Mucosa of descending colon (tissue), 3 donors: ENCODE measurements around the gene CFAP43. TPM values are rescaled to one million over a fixed set of nuclear protein-coding genes. Genes with fewer than 3 reads are reported as not detected.

Experiments
- ATAC-seq: fragments of 200-7000 bp; cut with Tn5 transposase; one replicate; pipeline ENCODE4 v1.9.1; 2020; ENCODE audit warnings: mild to moderate bottlenecking, moderate library complexity
- DNase-seq, 3 donors: peaks; one replicate each; pipeline ENCODE4 v3.0.0-alpha.2; 2020
- H3K36me3 ChIP-seq: fragments of 200-600 bp; one replicate; pipeline ENCODE4 v1.8.0; 2021; ENCODE audit warnings: low read depth, mild to moderate bottlenecking
- H3K4me1 ChIP-seq: fragments of 200-600 bp; one replicate; pipeline ENCODE4 v1.8.0; 2021; ENCODE audit warnings: low read depth, mild to moderate bottlenecking
- H3K4me3 ChIP-seq: fragments of 200-600 bp; one replicate; pipeline ENCODE4 v1.8.0; 2021; ENCODE audit warnings: mild to moderate bottlenecking
- H3K9me3 ChIP-seq: fragments of 200-600 bp; one replicate; pipeline ENCODE4 v1.8.0; 2021; ENCODE audit warnings: mild to moderate bottlenecking
- intact Hi-C, 2 donors: fragments of 100-400 bp; cut with DNase I in 1 of 2; cut with micrococcal nuclease in 1 of 2; formaldehyde crosslinking; loops; one replicate each; pipeline versions ENCODE4 v1.11.0 to v1.11.1; 2022; cut with DNase I, micrococcal nuclease
- long read RNA-seq, 2 donors: library from polyadenylated mRNA; unstranded; transcript quantifications; one replicate each; pipeline ENCODE4 v2.0.0, GENCODE V29; 2019 to 2021
- total RNA-seq, 3 donors: library from RNA; stranded (reverse); fragmentation: NEBNext Ultra II Directional in 2 of 3; extraction: Animal tissue kit (Norgen Biotek cat#: 25700) in 2 of 3; gene quantifications; one replicate each; pipeline versions ENCODE4 v1.2.1 to v1.2.4, GENCODE V29; 2021 to 2023
- TF ChIP-seq, protein P1 (sequence below): fragments of 200-600 bp; IDR thresholded peaks from one replicate; pipeline ENCODE4 v1.8.0; 2022; ENCODE audit warnings: antibody characterized with exemption, mild to moderate bottlenecking
- donor health status: DM: no; HTN: no; CAD: no; lungs with moderate emphysema.
- donor health status: DM: no; HTN: no; CAD: no.
- donor health status: DM: no; HTN: yes; CAD: no.

The CFAP43 gene
- total RNA-seq = under 1 TPM; 0.22 to 0.58 (median 0.32) TPM
- long read RNA-seq, donor 1 = 0 reads
- long read RNA-seq, donor 2 = 0 reads

- no peaks in the 10 kb centered on the region for H3K4me1 ChIP-seq
- no peaks in the 10 kb centered on the region for H3K9me3 ChIP-seq
These were observed at the start of gene CFAP43 for GRCh38 chr10:104231784-104232612. Gene CFAP43 (minus strand): TSS chr10:104232364. CDS start chr10:104232246, 118 bp downstream.

DNA sequence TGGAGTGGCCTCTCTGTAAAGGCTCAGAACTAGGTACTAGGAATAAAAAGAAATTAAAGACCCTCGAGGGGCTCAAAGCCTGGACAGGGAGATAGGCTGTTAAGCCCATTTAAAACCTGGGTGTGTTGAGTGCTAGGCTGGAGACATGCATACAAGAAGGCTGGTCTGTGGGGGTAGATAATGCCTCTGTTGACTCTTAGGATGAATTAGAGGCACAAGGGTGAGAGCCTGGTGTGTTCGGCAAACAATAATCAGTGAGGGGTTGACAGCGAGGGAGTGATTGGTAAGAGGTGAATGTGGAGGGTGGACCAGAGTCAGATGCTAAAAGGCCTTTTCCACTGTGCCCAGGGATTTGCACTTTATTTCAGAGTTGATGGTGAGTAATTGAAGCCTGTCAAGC lies 49.5 kb upstream of the CFAP43 start:
- intact Hi-C loops = no loop called here
- TF ChIP-seq, protein P1, sequence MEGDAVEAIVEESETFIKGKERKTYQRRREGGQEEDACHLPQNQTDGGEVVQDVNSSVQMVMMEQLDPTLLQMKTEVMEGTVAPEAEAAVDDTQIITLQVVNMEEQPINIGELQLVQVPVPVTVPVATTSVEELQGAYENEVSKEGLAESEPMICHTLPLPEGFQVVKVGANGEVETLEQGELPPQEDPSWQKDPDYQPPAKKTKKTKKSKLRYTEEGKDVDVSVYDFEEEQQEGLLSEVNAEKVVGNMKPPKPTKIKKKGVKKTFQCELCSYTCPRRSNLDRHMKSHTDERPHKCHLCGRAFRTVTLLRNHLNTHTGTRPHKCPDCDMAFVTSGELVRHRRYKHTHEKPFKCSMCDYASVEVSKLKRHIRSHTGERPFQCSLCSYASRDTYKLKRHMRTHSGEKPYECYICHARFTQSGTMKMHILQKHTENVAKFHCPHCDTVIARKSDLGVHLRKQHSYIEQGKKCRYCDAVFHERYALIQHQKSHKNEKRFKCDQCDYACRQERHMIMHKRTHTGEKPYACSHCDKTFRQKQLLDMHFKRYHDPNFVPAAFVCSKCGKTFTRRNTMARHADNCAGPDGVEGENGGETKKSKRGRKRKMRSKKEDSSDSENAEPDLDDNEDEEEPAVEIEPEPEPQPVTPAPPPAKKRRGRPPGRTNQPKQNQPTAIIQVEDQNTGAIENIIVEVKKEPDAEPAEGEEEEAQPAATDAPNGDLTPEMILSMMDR = no peak

More at GRCh38 chr10:104231784-104232612, at the start of gene CFAP43:
- no peaks in the 10 kb centered on the region for H3K36me3 ChIP-seq
- peak within 1 kb of the TSS; percentile 48 for H3K4me3 ChIP-seq
- TF ChIP-seq, protein P1 = no peak
- intact Hi-C loops = no loop called here
- ATAC-seq (peak; percentile 100), DNase-seq (peak; percentile 99 to 100 (median 100))

GRCh38 chr10:104279550-104280259 lies 47.5 kb upstream of the CFAP43 start:
- DNase-seq = no peak
- TF ChIP-seq, protein P1 = no peak
- H3K4me3 ChIP-seq = no peak overlapping the region
- no peaks in the 10 kb centered on the region for H3K36me3 ChIP-seq
- ATAC-seq = no peak
- no peaks in the 10 kb centered on the region for H3K4me1 ChIP-seq
- H3K9me3 ChIP-seq = no peaks in the 10 kb centered on the region
- intact Hi-C loops = no loop called here

More for the DNA sequence above, 49.5 kb upstream of the CFAP43 start:
- no peak for ATAC-seq
- Histone ChIP-seq H3K36me3 (no peaks in the 10 kb centered on the region), H3K4me3 (no peak overlapping the region), H3K4me1 (no peaks in the 10 kb centered on the region), H3K9me3 (no peaks in the 10 kb centered on the region)
- no peak for DNase-seq

- H3K36me3 ChIP-seq = no peaks in the 10 kb centered on the region
- DNase-seq (peak in 1 of 3 donors; percentile 76), ATAC-seq (peak; percentile 44)
- TF ChIP-seq, protein P1 = no peak
- no peaks in the 10 kb centered on the region for H3K4me1 ChIP-seq
- intact Hi-C loops = no loop called here
- H3K4me3 ChIP-seq = no peak overlapping the region
- no peaks in the 10 kb centered on the region for H3K9me3 ChIP-seq
These were observed 45.6 kb upstream of the CFAP43 start for GRCh38 chr10:104277785-104278184.

DNA sequence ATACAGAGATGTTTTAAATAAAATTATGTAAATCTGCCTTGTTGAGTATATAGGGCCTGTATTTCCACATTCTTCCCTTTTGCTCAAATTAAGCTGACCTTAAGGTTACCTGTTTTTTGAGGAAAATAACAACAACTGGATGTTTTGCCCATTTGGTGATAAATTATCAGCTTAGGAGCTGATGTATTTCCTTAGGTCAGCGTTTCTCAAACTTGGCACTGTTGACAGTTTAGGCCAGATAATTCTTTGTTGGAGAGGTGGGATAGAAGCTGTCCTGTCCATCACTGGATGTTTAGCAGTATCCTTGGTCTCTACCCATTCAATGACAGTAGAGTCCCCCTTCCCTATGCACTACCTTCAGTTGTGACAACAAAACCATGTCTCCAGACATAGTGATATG lies 44.0 kb upstream of the CFAP43 start:
- Histone ChIP-seq H3K4me3 (no peak overlapping the region), H3K36me3 (no peaks in the 10 kb centered on the region), H3K9me3 (no peaks in the 10 kb centered on the region), H3K4me1 (no peaks in the 10 kb centered on the region)
- TF ChIP-seq, protein P1 = no peak
- DNase-seq (no peak), ATAC-seq (no peak)
- intact Hi-C loops = no loop called here
